GM23248 (cell line): ENCODE measurements around the gene PLD4. TPM values are rescaled to one million over a fixed set of nuclear protein-coding genes. Genes with fewer than 3 reads are reported as not detected.
A peak's percentile ranks its signal among the peaks of the same experiment; 100 is the strongest.

ENCODE experiments used
- DNase-seq: peaks from one replicate; pipeline ENCODE4 v3.0.0-alpha.2; 2015
- H2AFZ ChIP-seq: fragments of 200-600 bp; sonication (generic); 2 replicates; pipeline ENCODE4 v1.6.1; 2016; ENCODE audit warnings: antibody characterized with exemption
- H3F3A ChIP-seq: fragments of 200-600 bp; sonication (generic); 2 replicates; pipeline ENCODE4 v1.6.1; 2016; ENCODE audit warnings: mild to moderate bottlenecking, antibody characterized with exemption, mixed run types; ENCODE audit not compliant: insufficient read depth
- H3K27ac ChIP-seq: fragments of 200-600 bp; sonication (generic); 2 replicates; pipeline ENCODE4 v1.5.1; 2016; ENCODE audit warnings: mild to moderate bottlenecking
- H3K27me3 ChIP-seq: fragments of 200-600 bp; sonication (generic); replicated peaks from 2 replicates; pipeline ENCODE4 v1.6.1; 2016; ENCODE audit warnings: mild to moderate bottlenecking; ENCODE audit not compliant: insufficient read depth
- H3K36me3 ChIP-seq: fragments of 200-600 bp; sonication (generic); 2 replicates; pipeline ENCODE4 v1.6.1; 2016; ENCODE audit warnings: low read depth, mild to moderate bottlenecking
- H3K4me1 ChIP-seq: fragments of 200-600 bp; sonication (generic); 2 replicates; pipeline ENCODE4 v1.6.1; 2016; ENCODE audit warnings: mild to moderate bottlenecking; ENCODE audit not compliant: insufficient read depth
- H3K4me2 ChIP-seq: fragments of 200-600 bp; sonication (generic); one replicate; pipeline ENCODE4 v1.6.1; 2016; ENCODE audit warnings: mild to moderate bottlenecking; ENCODE audit not compliant: unreplicated experiment
- H3K4me3 ChIP-seq: fragments of 200-600 bp; sonication (generic); 2 replicates; pipeline ENCODE4 v1.5.1; 2016; ENCODE audit warnings: mild to moderate bottlenecking
- H3K79me2 ChIP-seq: fragments of 200-600 bp; sonication (generic); 2 replicates; pipeline ENCODE4 v1.6.1; 2016; ENCODE audit warnings: mild to moderate bottlenecking; ENCODE audit not compliant: insufficient read depth
- H3K9ac ChIP-seq: fragments of 200-600 bp; sonication (generic); 2 replicates; pipeline ENCODE4 v1.6.1; 2016; ENCODE audit warnings: mild to moderate bottlenecking
- H3K9me2 ChIP-seq: fragments of 200-600 bp; sonication (generic); 2 replicates; pipeline ENCODE4 v1.6.1; 2016; ENCODE audit warnings: mixed run types, mild to moderate bottlenecking, moderate library complexity; ENCODE audit not compliant: insufficient read depth
- H3K9me3 ChIP-seq: fragments of 200-600 bp; sonication (generic); one replicate; pipeline ENCODE4 v1.6.1; 2017; ENCODE audit warnings: low read depth
- H4K20me1 ChIP-seq: fragments of 200-600 bp; sonication (generic); 2 replicates; pipeline ENCODE4 v1.6.0; 2016; ENCODE audit not compliant: insufficient read depth
- EZH2 ChIP-seq: fragments of 200-600 bp; sonication (generic); IDR thresholded peaks from 2 replicates; pipeline ENCODE4 v1.6.1; 2018; ENCODE audit warnings: antibody characterized with exemption, mild to moderate bottlenecking; ENCODE audit not compliant: insufficient read depth, poor library complexity, severe bottlenecking
- EZH2phosphoT487 ChIP-seq: fragments of 200-600 bp; sonication (generic); IDR thresholded peaks from 2 replicates; pipeline ENCODE4 v1.6.1; 2018; ENCODE audit warnings: antibody characterized with exemption, moderate library complexity, mild to moderate bottlenecking, low read depth; ENCODE audit not compliant: insufficient read depth
- WGBS, 2 experiments: methylation state at CpG; one replicate each; pipeline ENCODE4 v1.1.6; 2015 to 2017; ENCODE audit warnings: low lambda C conversion rate in 2 of 2, low coverage in 1 of 2; ENCODE audit errors: missing lambda C conversion rate in 2 of 2; 5-methylcytosine and 5-hydroxymethylcytosine counted together
- in situ Hi-C: fragments of 300-500 bp; cut with MboI; formaldehyde crosslinking; loops from 2 replicates; pipeline ENCODE4 v1.15.0; 2020
- polyA plus RNA-seq: library from polyadenylated mRNA; unstranded; fragments of >200 nt; fragmentation: Nextera tagmentation; extraction: Ambion mirVana; gene quantifications from 2 replicates; pipeline ENCODE4 v1.2.1, GENCODE V29; 2016
- total RNA-seq: library from RNA; depleted of rRNA; stranded (reverse); fragments of >200 nt; shearing (Covaris generic); gene quantifications from 2 replicates; pipeline ENCODE4 v1.2.3, GENCODE V29; 2014

PLD4 gene
- total and polyA plus RNA-seq, 2 experiments from 2014 or later, result not detected

GRCh38 chr14:104966261-104966865, 41.7 kb downstream of the PLD4 start:
- in situ Hi-C loops, result no loop called here
- H3K4me2 ChIP-seq, result no peak overlapping the region
- no peaks in the 10 kb centered on the region for H4K20me1 ChIP-seq

GRCh38 chr14:104966981-104967385, 42.3 kb downstream of the PLD4 start:
- no peaks in the 10 kb centered on the region for H3K27me3 ChIP-seq
- peak overlapping the region; percentile 80; the same call in 1 of the 2 replicates for H3K9ac ChIP-seq
- peaks cover 39% of the 10 kb centered on the region for H3K4me1 ChIP-seq
- H3K36me3 ChIP-seq, result no peaks in the 10 kb centered on the region
- H3K9me3 ChIP-seq, result no peaks in the 10 kb centered on the region
- no peak for TF ChIP-seq EZH2phosphoT487
- WGBS, 2 experiments, result 41 to 43% methylated on average over 6 to 8 of the region's 8 CpGs
- in situ Hi-C loops, result no loop called here
- no peaks in the 10 kb centered on the region for H3K9me2 ChIP-seq
- peak overlapping the region; percentile 83 for H3K4me2 ChIP-seq
- H2AFZ ChIP-seq, result no peak overlapping the region
- peaks cover 34% of the 10 kb centered on the region for H3K79me2 ChIP-seq
- no peaks in the 10 kb centered on the region for H4K20me1 ChIP-seq
- no peak for DNase-seq
- no peak overlapping the region for H3K27ac ChIP-seq
- H3K4me3 ChIP-seq, result peak overlapping the region; percentile 78; the same call in 1 of the 2 replicates
- H3F3A ChIP-seq, result peaks cover 7% of the 10 kb centered on the region

More at GRCh38 chr14:104966261-104966865, 41.7 kb downstream of the PLD4 start:
- no peak overlapping the region for H2AFZ ChIP-seq
- H3K4me3 ChIP-seq, result no peak overlapping the region
- WGBS, 2 experiments, result 80 to 86% methylated on average over 7 to 9 of the region's 9 CpGs
- no peak for TF ChIP-seq EZH2phosphoT487
- no peak for TF ChIP-seq EZH2
- peaks cover 35% of the 10 kb centered on the region for H3K4me1 ChIP-seq
- H3K36me3 ChIP-seq, result no peaks in the 10 kb centered on the region
- peaks cover 41% of the 10 kb centered on the region for H3K79me2 ChIP-seq
- peaks cover 4% of the 10 kb centered on the region for H3F3A ChIP-seq
- no peak for DNase-seq
- no peaks in the 10 kb centered on the region for H3K9me3 ChIP-seq
- no peak overlapping the region for H3K9ac ChIP-seq
- H3K27ac ChIP-seq, result no peak overlapping the region
- H3K9me2 ChIP-seq, result no peaks in the 10 kb centered on the region
- H3K27me3 ChIP-seq, result no peaks in the 10 kb centered on the region

- Histone ChIP-seq H3K36me3 (no peaks in the 10 kb centered on the region), H3K27me3 (no peaks in the 10 kb centered on the region), H2AFZ (peak overlapping the region; percentile 69), H3K79me2 (peaks cover 29% of the 10 kb centered on the region), H3K4me2 (peak overlapping the region; percentile 83), H3K9ac (peak overlapping the region; percentile 80), H3K4me3 (peak overlapping the region; percentile 78), H3K27ac (0 out of 2 replicates have a peak overlapping the region, but pooled peaks have one; percentile 22), H3K9me3 (no peaks in the 10 kb centered on the region), H3K4me1 (peaks cover 45% of the 10 kb centered on the region), H3F3A (peaks cover 7% of the 10 kb centered on the region), H4K20me1 (no peaks in the 10 kb centered on the region), H3K9me2 (no peaks in the 10 kb centered on the region)
- WGBS, 2 experiments, result 9% methylated on average over 27 to 31 of the region's 36 CpGs
- peak; percentile 66 for DNase-seq
- TF ChIP-seq EZH2phosphoT487 (no peak), EZH2 (no peak)
- in situ Hi-C loops, result no loop called here
Observed at GRCh38 chr14:104967386-104968152, 42.9 kb downstream of the PLD4 start.

GRCh38 chr14:104968153-104968527, 43.5 kb downstream of the PLD4 start:
- Histone ChIP-seq H3K36me3 (no peaks in the 10 kb centered on the region), H3K27ac (0 out of 2 replicates have a peak overlapping the region, but pooled peaks have one; percentile 52), H3K4me1 (peaks cover 50% of the 10 kb centered on the region), H3K79me2 (peaks cover 26% of the 10 kb centered on the region), H3K9ac (peak overlapping the region; percentile 80), H3K27me3 (no peaks in the 10 kb centered on the region), H3K9me2 (no peaks in the 10 kb centered on the region), H4K20me1 (no peaks in the 10 kb centered on the region), H3F3A (peaks cover 7% of the 10 kb centered on the region), H2AFZ (peak overlapping the region; percentile 69), H3K9me3 (no peaks in the 10 kb centered on the region), H3K4me3 (peak overlapping the region; percentile 78), H3K4me2 (peak overlapping the region; percentile 83)
- WGBS, 2 experiments, result 4% methylated on average over 10 to 12 of the region's 12 CpGs
- TF ChIP-seq EZH2 (no peak), EZH2phosphoT487 (no peak)
- in situ Hi-C loops, result no loop called here
- DNase-seq, result peak; percentile 68
